ENCODE results near the gene PGM2L1. TPM values are rescaled to one million over a fixed set of nuclear protein-coding genes. Genes with fewer than 3 reads are reported as not detected.

PGM2L1 gene
- total and polyA plus RNA-seq, 2 of the 13 experiments (the other 11 are each of a cell fraction or from before 2014, with no cell fraction given), result 0.57 to 1.2 TPM

- WGBS (ENCODE audit: low lambda C conversion rate), result 52% methylated on average over 1 of the region's 1 CpG
- Histone ChIP-seq H3K4me2 (ENCODE audit: low read depth, low read length) (no peak overlapping the region), H3K9me3 (ENCODE audit: low read length) (no peaks in the 10 kb centered on the region), H4K20me1 (ENCODE audit: insufficient read depth, low read length) (no peaks in the 10 kb centered on the region), H3K9ac (ENCODE audit: insufficient read depth, low read depth, low read length) (no peak overlapping the region), H3K27me3 (ENCODE audit: control insufficient read depth in 1 of 2, insufficient read depth in 2 of 2, low read length in 2 of 2) (no peaks in the 10 kb centered on the region; a peak in 1 of 5 replicates), H3K4me1 (ENCODE audit: insufficient read depth, low read length) (peaks cover 9% of the 10 kb centered on the region), H3K79me2 (ENCODE audit: insufficient read depth, low read length) (no peaks in the 10 kb centered on the region), H3K36me3 (replicated peaks in 1 of 2; ENCODE audit: control insufficient read depth in 1 of 2, insufficient read depth in 2 of 2, low read length in 2 of 2) (no peaks in the 10 kb centered on the region), H2AFZ (ENCODE audit: low read length) (no peak overlapping the region), H3K27ac (ENCODE audit: extremely low read length, insufficient read depth, low read length) (no peak overlapping the region), H3K4me3 (replicated peaks in 1 of 3; ENCODE audit: insufficient read depth in 1 of 3, low read depth in 2 of 3, low read length in 3 of 3) (no peak overlapping the region)
- in situ Hi-C loops (cut with HindIII; ENCODE audit: extremely low pct_ligation_motif_present, low pct_unique_long_range_greater_than_20kb), result no loop called here
- POLR2A ChIA-PET, result no interaction called here
- BruUV-seq (replicated peaks), result no TSS peak
- intact Hi-C loops (cut with micrococcal nuclease; ENCODE audit: unreplicated experiment), result no loop called here
- CTCF ChIA-PET (ENCODE audit: low intra/inter-chr PET ratio, low total read pairs), result no interaction called here
- TF ChIP-seq ZBTB42 (CRISPR knock-in tag; IDR thresholded peaks at IDR 0.05) (no peak), ZNF3 (CRISPR knock-in tag; IDR thresholded peaks at IDR 0.05) (no peak), ZNF576 (CRISPR knock-in tag; IDR thresholded peaks at IDR 0.05) (no peak), ZNF749 (CRISPR knock-in tag; IDR thresholded peaks at IDR 0.05; ENCODE audit: borderline replicate concordance) (no peak), ARID2 (CRISPR knock-in tag; IDR thresholded peaks at IDR 0.05; ENCODE audit: borderline replicate concordance) (no peak), ZNF709 (CRISPR knock-in tag; IDR thresholded peaks at IDR 0.05) (no peak), ARNT (IDR thresholded peaks at IDR 0.05) (no peak), KDM6A (CRISPR knock-in tag; IDR thresholded peaks at IDR 0.05; ENCODE audit: low read depth) (no peak), TIGD3 (CRISPR knock-in tag; IDR thresholded peaks at IDR 0.05; ENCODE audit: borderline replicate concordance) (no peak)
- no peak for ATAC-seq
- FAIRE-seq, result no peak
- no peak for DNase-seq (ENCODE audit: low spot score)
Measured at GRCh38 chr11:74380746-74381439, 17.3 kb downstream of the PGM2L1 start.
